Panc1 (cell line): ENCODE measurements around the gene SETD3.

Experiments
- CTCF ChIP-seq: fragments of 450-650 bp; IDR thresholded peaks from 2 replicates; pipeline ENCODE4 v1.5.1; 2017; ENCODE audit warnings: mild to moderate bottlenecking
- POLR2AphosphoS5 ChIP-seq: IDR thresholded peaks from 2 replicates; pipeline ENCODE4 v1.6.1; 2012; ENCODE audit warnings: mild to moderate bottlenecking, low read depth, low read length, moderate library complexity
- REST ChIP-seq, 2 experiments: IDR thresholded peaks; 2 replicates each; pipeline ENCODE4 v1.6.1; 2011 to 2012; ENCODE audit warnings: low read depth in 2 of 2, control low read depth in 1 of 2, low read length in 1 of 2, mild to moderate bottlenecking in 1 of 2, moderate library complexity in 1 of 2; ENCODE audit not compliant: insufficient read depth in 1 of 2
- SIN3A ChIP-seq: IDR thresholded peaks from 2 replicates; pipeline ENCODE4 v1.6.1; 2012; ENCODE audit warnings: low read depth, mild to moderate bottlenecking, low read length, moderate library complexity, borderline replicate concordance; ENCODE audit not compliant: insufficient read depth
- TCF7L2 ChIP-seq: IDR thresholded peaks from 2 replicates; pipeline ENCODE4 v1.6.1; 2011; ENCODE audit warnings: mild to moderate bottlenecking, low read depth, low read length, inconsistent platforms

DNA sequence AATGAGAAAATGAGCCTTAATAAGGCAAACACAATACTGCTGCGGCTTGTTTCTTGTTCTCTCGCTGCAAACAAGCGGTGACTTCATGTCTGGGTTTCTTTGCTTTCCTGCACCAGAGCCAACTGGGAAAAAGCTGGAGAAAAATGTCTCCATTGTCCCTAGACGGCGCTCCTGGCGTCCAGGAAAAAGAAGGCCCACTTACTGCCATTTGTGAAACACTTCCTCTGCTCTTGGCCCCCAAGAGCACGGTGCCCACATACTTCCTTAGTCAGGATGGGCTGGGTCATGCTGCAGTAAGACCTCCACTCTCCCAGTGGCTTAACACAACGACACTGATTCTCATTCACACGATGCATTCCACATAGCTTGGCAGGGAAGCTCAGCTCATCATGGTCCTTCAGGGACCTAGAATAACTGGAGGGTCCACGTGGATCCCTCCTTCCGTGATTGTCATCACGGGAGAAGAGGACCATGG, 122.7 kb downstream of the SETD3 start:
- TF ChIP-seq POLR2AphosphoS5 (no peak), CTCF (no peak), REST (IDR thresholded peaks at IDR 0.05; ENCODE audit: insufficient read depth in 1 of 2, low read depth in 2 of 2, low read length in 1 of 2) (no peak), TCF7L2 (no peak), SIN3A (no peak)
